Nephron (organoid): Measurements from ENCODE around the gene AGAP6.
"Not testable (repeated sequence)": the region's sequence is repeated elsewhere in the genome, so short reads cannot be mapped to it uniquely, and the experiment has no call there.

Experiments
- H3K27ac Mint-ChIP-seq, 3 experiments: 2 replicates each; pipeline ENCODE4 v1.8.0; 2020; ENCODE audit warnings: mixed read lengths in 3 of 3, mild to moderate bottlenecking in 2 of 3, moderate library complexity in 1 of 3
- H3K27me3 Mint-ChIP-seq: 2 replicates; pipeline ENCODE4 v1.8.0; 2021; ENCODE audit warnings: low read depth, mild to moderate bottlenecking, moderate library complexity, mixed read lengths
- H3K36me3 Mint-ChIP-seq: 2 replicates; pipeline ENCODE4 v1.8.0; 2020; ENCODE audit warnings: low read depth, mixed read lengths
- H3K4me1 Mint-ChIP-seq: 2 replicates; pipeline ENCODE4 v1.8.0; 2020; ENCODE audit warnings: mixed read lengths
- H3K4me3 Mint-ChIP-seq, 3 experiments: 2 replicates each; pipeline ENCODE4 v1.8.0; 2020; ENCODE audit warnings: mild to moderate bottlenecking in 3 of 3, mixed read lengths in 3 of 3, moderate library complexity in 2 of 3
- H3K9me3 Mint-ChIP-seq: 2 replicates; pipeline ENCODE4 v1.8.0; 2020; ENCODE audit warnings: mixed read lengths

Gene AGAP6

GRCh38 chr10:50059946-50060345 is 71.7 kb downstream of the AGAP6 start:
- H3K9me3 Mint-ChIP-seq, H3K4me1 Mint-ChIP-seq, H3K27ac Mint-ChIP-seq, H3K36me3 Mint-ChIP-seq, H3K4me3 Mint-ChIP-seq: not testable (repeated sequence)
- peaks cover 32% of the 10 kb centered on the region for H3K27me3 Mint-ChIP-seq
